HG03571 (cell line): ENCODE measurements around the gene KCNF1.

Experiments used
- ATAC-seq: cut with Tn5 transposase; IDR thresholded peaks from one replicate; pipeline ENCODE4 v1.9.1; 2021; ENCODE audit not compliant: unreplicated experiment

Gene KCNF1

DNA sequence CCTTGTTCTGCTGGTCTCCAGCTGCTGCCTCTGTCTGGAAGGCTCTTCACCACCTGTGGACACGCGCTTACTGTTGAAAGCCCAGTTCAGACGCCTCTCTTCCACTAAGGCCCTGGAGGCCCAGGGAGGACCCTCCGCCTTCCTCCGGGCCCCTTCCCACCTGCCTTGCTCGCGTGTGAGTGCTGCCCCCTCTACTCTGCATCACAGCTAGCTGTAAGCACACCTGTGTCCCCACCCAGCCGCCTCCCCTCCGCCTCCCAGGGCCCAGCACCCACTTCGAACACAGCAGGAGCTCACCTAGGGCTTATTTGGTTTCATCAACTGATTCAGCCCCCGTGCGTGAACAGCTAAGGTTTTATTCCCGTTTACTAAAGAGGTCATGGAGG, 49.7 kb downstream of the KCNF1 start:
- no peak for ATAC-seq

DNA sequence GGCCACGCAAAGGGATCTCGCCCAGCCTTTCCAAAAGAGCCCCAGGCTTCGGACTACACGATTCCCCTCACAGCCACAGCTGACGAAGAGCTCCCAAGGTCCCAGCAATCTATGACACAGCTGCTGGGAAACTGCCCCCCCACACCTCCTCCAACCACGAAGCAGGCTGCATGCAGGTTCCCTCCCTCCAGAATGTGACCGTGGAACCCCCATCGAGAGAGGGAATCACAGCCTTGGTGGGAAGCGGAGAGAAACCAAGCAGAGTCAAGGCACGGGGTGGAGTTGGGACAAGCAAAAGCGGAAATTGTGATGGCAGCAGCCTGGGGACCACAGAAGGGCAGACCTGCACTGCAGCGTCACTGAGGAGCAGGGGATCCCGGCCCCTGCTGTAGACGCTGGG, 50.3 kb downstream of the KCNF1 start:
- ATAC-seq: no peak

DNA sequence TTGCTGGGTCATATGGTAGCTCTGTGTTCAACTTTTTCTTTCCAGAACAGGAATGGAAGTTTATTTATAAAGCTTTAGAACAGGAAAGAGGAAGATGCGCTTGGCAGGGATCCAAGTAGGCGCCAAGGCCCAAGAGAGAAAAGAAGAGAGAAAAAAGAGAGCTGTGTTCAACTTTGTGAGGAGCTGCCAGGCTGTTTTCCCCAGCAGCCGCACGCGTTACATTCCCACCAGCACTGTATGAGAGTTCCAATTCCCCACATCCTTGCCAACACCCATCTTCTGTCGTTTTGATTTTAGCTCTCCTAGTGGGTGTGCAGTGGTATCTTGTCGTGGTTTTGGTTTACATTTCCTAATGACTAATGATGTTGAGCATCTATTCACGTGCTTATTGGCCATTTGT, 51.4 kb downstream of the KCNF1 start:
- no peak for ATAC-seq
